ENCODE results near the gene KLHL21.

KLHL21 gene

GRCh38 chr1:6597777-6598131 lies 4.9 kb downstream of the KLHL21 start:
- no peak for TF ChIP-seq CTCF (IDR thresholded peaks at IDR 0.05; ENCODE audit: control insufficient read depth, extremely low read depth, insufficient read depth)
- H3K4me3 ChIP-seq (ENCODE audit: low read depth, low read length): no peak overlapping the region
- no peak for DNase-seq (ENCODE audit: low read depth)

- TF ChIP-seq CTCF (IDR thresholded peaks at IDR 0.05; ENCODE audit: control insufficient read depth, extremely low read depth, insufficient read depth): no peak
- no peak overlapping the region for H3K4me3 ChIP-seq (ENCODE audit: low read depth, low read length)
Observed at GRCh38 chr1:6596886-6597776, 5.5 kb downstream of the KLHL21 start.

GRCh38 chr1:6596351-6596750 lies 6.3 kb downstream of the KLHL21 start:
- TF ChIP-seq CTCF (IDR thresholded peaks at IDR 0.05; ENCODE audit: control insufficient read depth, extremely low read depth, insufficient read depth): no peak

More at GRCh38 chr1:6596886-6597776, 5.5 kb downstream of the KLHL21 start:
- DNase-seq (ENCODE audit: low read depth): no peak

GRCh38 chr1:6594977-6595740 lies 7.5 kb downstream of the KLHL21 start:
- no peak for TF ChIP-seq CTCF (IDR thresholded peaks at IDR 0.05; ENCODE audit: control insufficient read depth, extremely low read depth, insufficient read depth)
- no peak overlapping the region for H3K4me3 ChIP-seq (ENCODE audit: low read depth, low read length)
- no peak for DNase-seq (ENCODE audit: low read depth)

More at GRCh38 chr1:6596351-6596750, 6.3 kb downstream of the KLHL21 start:
- H3K4me3 ChIP-seq (ENCODE audit: low read depth, low read length): no peak overlapping the region
- DNase-seq (ENCODE audit: low read depth): no peak

GRCh38 chr1:6593810-6594209 lies 8.9 kb downstream of the KLHL21 start:
- no peak overlapping the region for H3K4me3 ChIP-seq (ENCODE audit: low read depth, low read length)
- DNase-seq (ENCODE audit: low read depth): no peak
- TF ChIP-seq CTCF (IDR thresholded peaks at IDR 0.05; ENCODE audit: control insufficient read depth, extremely low read depth, insufficient read depth): no peak

GRCh38 chr1:6592865-6593593 lies 9.6 kb downstream of the KLHL21 start:
- no peak for TF ChIP-seq CTCF (IDR thresholded peaks at IDR 0.05; ENCODE audit: control insufficient read depth, extremely low read depth, insufficient read depth)
- H3K4me3 ChIP-seq (ENCODE audit: low read depth, low read length): no peak overlapping the region
- no peak for DNase-seq (ENCODE audit: low read depth)

All from LNCaP clone FGC (cell line).